ENCODE results near the gene MYOZ2. TPM values are rescaled to one million over a fixed set of nuclear protein-coding genes. Genes with fewer than 3 reads are reported as not detected.

The MYOZ2 gene
- total RNA-seq, 1 donor from 2014 or later: not detected

DNA sequence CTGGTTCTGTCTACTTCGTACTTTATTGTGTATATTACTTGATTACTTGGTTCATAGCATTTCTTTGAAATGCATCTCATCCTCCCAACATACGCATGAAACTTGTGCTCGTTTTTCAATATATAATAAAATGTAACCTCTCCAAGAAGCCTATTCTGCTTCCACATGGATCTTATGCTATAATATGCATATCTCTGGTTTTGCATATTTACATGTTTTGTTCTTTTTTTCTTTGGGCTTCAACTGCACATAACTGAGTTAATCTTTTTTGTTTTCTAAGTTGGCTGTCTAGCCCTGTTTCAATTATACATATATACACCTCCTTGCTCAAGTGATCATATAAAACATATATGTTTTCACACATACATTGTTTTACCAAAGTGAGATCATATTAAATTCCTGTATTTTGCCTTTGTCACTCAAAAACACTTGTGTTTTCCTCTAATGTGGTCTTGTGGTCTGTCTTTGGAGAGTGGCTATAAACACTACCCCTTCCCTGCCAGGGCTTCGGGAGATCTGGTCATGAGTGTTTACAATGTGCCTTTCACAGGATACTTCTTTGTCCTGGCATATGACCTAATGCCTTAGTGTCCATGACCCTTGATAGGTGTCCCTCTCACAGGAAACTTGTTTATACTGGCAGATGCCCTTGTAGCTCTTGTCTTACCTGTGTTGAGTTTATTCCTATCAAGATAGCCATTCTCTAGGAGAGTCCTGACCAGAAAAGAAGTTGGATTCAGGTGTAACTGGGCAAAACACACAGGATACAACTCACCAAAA is 94.5 kb downstream of the MYOZ2 start:
- no peak overlapping the region for H3K27ac Mint-ChIP-seq
- H3K36me3 Mint-ChIP-seq: no peaks in the 10 kb centered on the region
- no peaks in the 10 kb centered on the region for H3K4me1 Mint-ChIP-seq
- H3K4me3 ChIP-seq: no peak overlapping the region
- H3K9ac ChIP-seq: no peak overlapping the region
- H2AFZ ChIP-seq (replicated peaks): no peak overlapping the region
- no peaks in the 10 kb centered on the region for H3K9me3 Mint-ChIP-seq
- H3K27ac ChIP-seq: no peak overlapping the region
- no peak for DNase-seq (ENCODE audit: low spot score)
- H3K9me3 ChIP-seq (ENCODE audit: low read depth): no peaks in the 10 kb centered on the region
- no peaks in the 10 kb centered on the region for H4K20me1 ChIP-seq (ENCODE audit: low read depth)
- peaks cover 6% of the 10 kb centered on the region for H3K79me2 ChIP-seq (ENCODE audit: low read depth)
- no peak overlapping the region for H3K4me3 Mint-ChIP-seq
- no peak overlapping the region for H3K4me2 ChIP-seq
- no peaks in the 10 kb centered on the region for H3K4me1 ChIP-seq
- no peaks in the 10 kb centered on the region for H3K36me3 ChIP-seq
- no peaks in the 10 kb centered on the region for H3F3A ChIP-seq (ENCODE audit: low read depth)
- no peaks in the 10 kb centered on the region for H3K27me3 Mint-ChIP-seq (ENCODE audit: insufficient read depth, low read depth)
- no peak for TF ChIP-seq EZH2phosphoT487 (IDR thresholded peaks at IDR 0.05)
- TF ChIP-seq, protein P1, sequence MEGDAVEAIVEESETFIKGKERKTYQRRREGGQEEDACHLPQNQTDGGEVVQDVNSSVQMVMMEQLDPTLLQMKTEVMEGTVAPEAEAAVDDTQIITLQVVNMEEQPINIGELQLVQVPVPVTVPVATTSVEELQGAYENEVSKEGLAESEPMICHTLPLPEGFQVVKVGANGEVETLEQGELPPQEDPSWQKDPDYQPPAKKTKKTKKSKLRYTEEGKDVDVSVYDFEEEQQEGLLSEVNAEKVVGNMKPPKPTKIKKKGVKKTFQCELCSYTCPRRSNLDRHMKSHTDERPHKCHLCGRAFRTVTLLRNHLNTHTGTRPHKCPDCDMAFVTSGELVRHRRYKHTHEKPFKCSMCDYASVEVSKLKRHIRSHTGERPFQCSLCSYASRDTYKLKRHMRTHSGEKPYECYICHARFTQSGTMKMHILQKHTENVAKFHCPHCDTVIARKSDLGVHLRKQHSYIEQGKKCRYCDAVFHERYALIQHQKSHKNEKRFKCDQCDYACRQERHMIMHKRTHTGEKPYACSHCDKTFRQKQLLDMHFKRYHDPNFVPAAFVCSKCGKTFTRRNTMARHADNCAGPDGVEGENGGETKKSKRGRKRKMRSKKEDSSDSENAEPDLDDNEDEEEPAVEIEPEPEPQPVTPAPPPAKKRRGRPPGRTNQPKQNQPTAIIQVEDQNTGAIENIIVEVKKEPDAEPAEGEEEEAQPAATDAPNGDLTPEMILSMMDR (IDR thresholded peaks at IDR 0.05): no peak
- no peak for TF ChIP-seq EZH2 (IDR thresholded peaks at IDR 0.05)
- H3K27me3 ChIP-seq: no peaks in the 10 kb centered on the region

DNA sequence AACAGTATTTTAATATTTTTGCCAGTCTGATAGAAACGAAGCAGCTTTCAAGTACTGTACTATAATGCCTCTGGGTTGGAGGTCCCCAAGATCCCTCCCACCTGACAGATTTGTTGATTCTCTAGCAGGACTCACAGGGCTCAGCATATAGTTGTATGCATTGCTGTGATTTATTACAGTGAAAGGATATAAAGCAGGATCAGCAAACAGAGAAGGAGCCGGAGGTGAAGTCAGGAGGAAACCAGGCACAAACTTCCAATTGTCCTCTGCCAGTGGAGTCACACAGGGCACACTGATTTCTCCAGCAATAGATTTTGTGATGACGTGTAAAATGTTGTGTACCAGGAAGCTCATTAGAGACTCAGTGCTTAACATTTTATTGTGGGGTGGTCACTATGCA is 95.9 kb downstream of the MYOZ2 start:
- H3K4me3 ChIP-seq: no peak overlapping the region
- no peaks in the 10 kb centered on the region for H3K36me3 ChIP-seq
- no peaks in the 10 kb centered on the region for H4K20me1 ChIP-seq (ENCODE audit: low read depth)
- Mint-ChIP-seq H3K9me3 (no peaks in the 10 kb centered on the region), H3K36me3 (peaks cover under 1% of the 10 kb centered on the region), H3K4me1 (no peaks in the 10 kb centered on the region), H3K4me3 (no peak overlapping the region), H3K27ac (no peak overlapping the region), H3K27me3 (ENCODE audit: insufficient read depth, low read depth) (no peaks in the 10 kb centered on the region)
- H3K27me3 ChIP-seq: no peaks in the 10 kb centered on the region
- TF ChIP-seq EZH2phosphoT487 (IDR thresholded peaks at IDR 0.05) (no peak), EZH2 (IDR thresholded peaks at IDR 0.05) (no peak)
- TF ChIP-seq, protein P1 (IDR thresholded peaks at IDR 0.05): no peak
- H3K9ac ChIP-seq: no peak overlapping the region
- H3K4me1 ChIP-seq: no peaks in the 10 kb centered on the region
- no peak for DNase-seq (ENCODE audit: low spot score)
- no peak overlapping the region for H3K4me2 ChIP-seq
- no peak overlapping the region for H2AFZ ChIP-seq (replicated peaks)
- peaks cover 6% of the 10 kb centered on the region for H3K79me2 ChIP-seq (ENCODE audit: low read depth)
- H3F3A ChIP-seq (ENCODE audit: low read depth): no peaks in the 10 kb centered on the region
- no peaks in the 10 kb centered on the region for H3K9me3 ChIP-seq (ENCODE audit: low read depth)
- H3K27ac ChIP-seq: no peak overlapping the region

DNA sequence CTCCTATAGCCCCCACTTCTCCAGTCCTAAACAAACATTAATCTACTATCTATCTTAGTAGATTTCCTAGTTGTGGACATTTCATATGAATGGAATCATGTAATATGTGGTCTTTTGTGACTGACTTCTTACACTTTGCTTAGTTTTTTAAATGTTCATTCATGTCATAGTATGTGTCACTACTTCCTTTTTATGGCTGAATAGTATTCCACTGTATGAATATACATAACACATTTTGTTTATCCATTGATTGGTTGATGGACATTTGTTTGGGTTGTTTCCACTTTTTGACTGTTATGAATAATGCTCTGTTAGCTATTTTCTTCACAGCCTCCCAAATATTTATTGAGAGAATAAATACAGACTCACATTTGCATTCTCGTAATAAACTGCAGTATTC is 96.7 kb downstream of the MYOZ2 start:
- Histone ChIP-seq H3K79me2 (ENCODE audit: low read depth) (peaks cover 6% of the 10 kb centered on the region), H3K9ac (no peak overlapping the region), H3K4me3 (no peak overlapping the region), H3K27me3 (no peaks in the 10 kb centered on the region), H3K9me3 (ENCODE audit: low read depth) (no peaks in the 10 kb centered on the region), H3K4me1 (no peaks in the 10 kb centered on the region), H3K4me2 (no peak overlapping the region), H4K20me1 (ENCODE audit: low read depth) (no peaks in the 10 kb centered on the region), H3K27ac (no peak overlapping the region), H3K36me3 (no peaks in the 10 kb centered on the region), H2AFZ (replicated peaks) (no peak overlapping the region), H3F3A (ENCODE audit: low read depth) (no peaks in the 10 kb centered on the region)
- Mint-ChIP-seq H3K9me3 (no peaks in the 10 kb centered on the region), H3K4me3 (no peak overlapping the region), H3K27ac (no peak overlapping the region), H3K27me3 (ENCODE audit: insufficient read depth, low read depth) (no peaks in the 10 kb centered on the region), H3K36me3 (peaks cover 4% of the 10 kb centered on the region), H3K4me1 (no peaks in the 10 kb centered on the region)
- no peak for DNase-seq (ENCODE audit: low spot score)
- TF ChIP-seq EZH2 (IDR thresholded peaks at IDR 0.05) (no peak), EZH2phosphoT487 (IDR thresholded peaks at IDR 0.05) (no peak)
- TF ChIP-seq, protein P1 (IDR thresholded peaks at IDR 0.05): no peak
